Myocyte (in vitro differentiated cells): ENCODE measurements around the gene TF. TPM values are rescaled to one million over a fixed set of nuclear protein-coding genes. Genes with fewer than 3 reads are reported as not detected.
"Not testable (repeated sequence)": the region's sequence is repeated elsewhere in the genome, so short reads cannot be mapped to it uniquely, and the experiment has no call there.

Experiments used
- DNase-seq: peaks from one replicate; pipeline ENCODE4 v3.0.0-alpha.2; 2012; ENCODE audit warnings: low read depth
- polyA plus RNA-seq: library from polyadenylated mRNA; unstranded; fragments of >200 nt; gene quantifications from one replicate; pipeline ENCODE4 v1.2.1, GENCODE V29; 2012; ENCODE audit warnings: missing spikeins
- total RNA-seq: library from RNA; depleted of rRNA; stranded (reverse); fragments of >200 nt; gene quantifications from 2 replicates; pipeline ENCODE4 v1.2.3, GENCODE V29; 2014

Gene TF
- under 0.01 and 0.08 TPM in 2 replicates for total RNA-seq
- polyA plus RNA-seq, result 0.58 TPM

- no peak for DNase-seq
Measured at GRCh38 chr3:133745981-133746711, at the start of gene TF. TSS of gene TF (plus strand) at chr3:133746393. CDS start at chr3:133746441, 48 bp downstream.

DNA sequence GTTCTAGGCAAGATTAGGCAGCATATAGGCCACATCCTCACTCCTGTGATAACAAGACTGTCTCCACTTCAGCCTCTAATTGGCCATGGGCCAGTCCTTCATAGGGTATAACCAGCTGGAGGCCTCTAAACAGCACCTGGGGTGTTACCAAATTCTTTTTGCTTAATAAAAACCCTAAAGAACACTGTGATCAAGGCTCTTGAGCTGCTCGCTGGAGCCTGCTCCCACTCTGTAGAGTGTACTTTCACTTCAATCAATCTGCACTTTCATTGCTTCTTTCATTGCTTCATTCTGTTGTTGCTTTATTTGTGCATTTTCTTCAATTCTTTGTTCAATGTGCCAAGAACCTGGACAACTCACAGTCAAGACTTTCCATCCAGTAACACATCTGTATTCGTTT lies 48.2 kb upstream of the TF start:
- no peak for DNase-seq

- no peak for DNase-seq
Measured at GRCh38 chr3:133699467-133699866, 46.7 kb upstream of the TF start.

- no peak for DNase-seq
Measured at GRCh38 chr3:133699903-133700302, 46.3 kb upstream of the TF start.

- no peak for DNase-seq
Measured at GRCh38 chr3:133700351-133700750, 45.8 kb upstream of the TF start.

- DNase-seq, result no peak
Measured at GRCh38 chr3:133701435-133702358, 44.5 kb upstream of the TF start.

DNA sequence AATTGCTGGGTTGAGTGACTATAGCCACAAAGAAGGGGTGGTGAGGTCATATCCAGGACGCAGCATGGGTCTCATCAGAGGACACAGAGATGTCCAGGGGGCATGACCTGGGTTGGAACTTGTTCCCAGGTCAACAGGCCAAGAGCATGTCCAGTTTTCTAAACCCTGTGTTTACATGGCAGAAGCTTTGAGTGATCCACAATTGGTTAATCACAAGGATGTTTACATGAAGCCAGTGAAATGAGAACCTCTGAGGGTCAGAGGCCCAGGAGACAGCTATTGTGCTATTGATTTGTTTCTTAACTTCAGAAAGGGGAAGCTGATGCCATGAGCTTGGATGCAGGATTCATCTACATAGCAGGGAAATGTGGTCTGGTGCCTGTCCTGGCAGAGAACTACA lies 42.3 kb upstream of the TF start:
- DNase-seq, result no peak

DNA sequence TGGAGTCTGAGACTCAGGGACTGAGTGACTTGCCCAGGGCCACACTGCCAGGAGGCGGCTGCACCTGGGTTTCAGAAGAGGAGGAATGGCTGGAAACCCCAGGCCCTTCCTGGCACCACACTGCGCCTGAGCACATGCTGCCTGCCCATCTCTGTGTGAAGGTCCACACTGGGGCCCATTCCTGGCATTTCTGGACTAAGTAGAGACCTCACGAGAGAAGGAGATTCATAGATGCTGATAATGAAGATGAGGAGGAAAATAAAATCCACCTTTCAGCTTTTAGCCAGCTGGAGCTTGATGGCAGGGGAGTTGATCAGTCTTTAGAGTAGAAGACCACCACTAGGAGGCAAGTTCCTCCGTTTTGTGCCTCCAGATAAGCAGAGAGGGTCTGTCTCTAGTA lies 40.2 kb upstream of the TF start:
- DNase-seq, result no peak

GRCh38 chr3:133709139-133709750 lies 36.9 kb upstream of the TF start:
- no peak for DNase-seq

DNA sequence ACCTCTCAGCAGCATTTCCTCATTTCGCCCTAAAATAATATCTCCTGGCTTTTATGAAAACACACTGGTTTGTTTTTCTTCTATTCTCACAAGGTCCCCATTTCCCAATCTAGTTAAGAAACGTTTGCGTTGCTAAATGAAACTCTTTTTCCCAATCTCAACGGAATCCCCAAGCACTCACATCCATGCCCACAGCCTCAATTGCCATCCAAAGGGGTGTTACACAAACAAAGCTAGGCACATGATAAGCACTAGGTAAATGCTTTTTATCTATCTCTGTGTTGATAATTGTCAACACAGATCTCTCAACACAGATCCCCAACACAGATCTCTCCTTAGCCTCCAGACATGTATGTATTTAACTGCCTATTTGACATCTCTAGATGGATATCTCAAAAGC lies 35.2 kb upstream of the TF start:
- DNase-seq, result no peak

DNA sequence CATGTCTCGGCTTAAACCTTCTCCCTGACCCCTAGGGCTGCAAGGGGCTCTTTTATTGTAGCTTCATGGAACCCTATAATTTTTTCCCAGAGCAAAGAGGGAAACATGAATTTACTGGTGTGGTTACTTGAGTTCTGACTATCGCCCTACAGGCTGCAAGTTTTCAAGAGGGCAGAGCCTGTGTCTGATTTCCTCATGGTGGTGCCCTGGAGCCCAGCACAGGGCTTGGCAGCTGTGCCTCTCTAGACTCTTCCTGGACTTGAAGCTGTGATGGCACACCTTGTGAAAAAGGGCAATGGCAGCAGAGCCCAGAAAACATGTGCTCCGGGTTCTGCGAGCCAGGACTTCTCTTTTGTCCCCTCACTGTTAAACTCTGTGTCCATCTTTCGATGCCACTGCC lies 34.2 kb upstream of the TF start:
- DNase-seq, result no peak

DNA sequence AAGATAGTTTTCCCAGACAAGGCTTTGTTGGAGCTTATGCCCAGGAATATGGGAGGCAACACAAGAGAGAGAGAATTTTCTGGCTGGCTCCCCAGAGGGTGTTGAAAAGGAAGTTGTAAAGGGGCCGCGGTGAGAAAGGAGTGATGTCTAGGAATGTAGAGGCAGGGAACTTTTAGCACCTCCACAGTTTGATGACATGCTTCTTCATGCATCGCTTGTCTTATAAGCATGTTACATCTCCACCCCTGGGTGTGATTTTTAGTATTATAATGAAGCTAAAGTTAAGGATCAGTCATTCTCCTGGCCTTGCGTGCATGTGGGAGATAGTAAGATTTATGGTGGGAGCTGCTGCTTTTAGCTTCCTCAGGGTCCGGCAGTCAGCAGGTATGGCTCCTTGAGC lies 32.8 kb upstream of the TF start:
- no peak for DNase-seq

DNA sequence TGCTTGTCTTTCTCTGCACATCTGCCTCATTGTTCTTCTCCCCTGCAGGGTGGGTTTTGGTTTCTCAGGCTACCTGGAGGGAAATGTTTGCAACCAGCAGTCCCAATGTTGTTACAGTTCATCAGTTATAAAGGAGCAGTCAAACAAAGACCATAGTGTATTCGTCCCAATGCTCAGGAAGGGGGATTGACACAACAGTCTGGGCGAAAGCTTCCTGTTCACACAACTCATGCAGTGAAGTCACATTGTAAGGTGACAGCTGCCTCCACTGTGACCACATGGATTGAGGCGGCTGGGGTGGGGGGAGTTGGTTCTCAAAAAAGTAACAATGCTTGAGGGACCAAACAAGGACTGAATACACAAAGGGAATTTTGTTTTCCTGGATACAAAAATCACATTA lies 28.8 kb upstream of the TF start:
- peak; percentile 35 for DNase-seq

DNA sequence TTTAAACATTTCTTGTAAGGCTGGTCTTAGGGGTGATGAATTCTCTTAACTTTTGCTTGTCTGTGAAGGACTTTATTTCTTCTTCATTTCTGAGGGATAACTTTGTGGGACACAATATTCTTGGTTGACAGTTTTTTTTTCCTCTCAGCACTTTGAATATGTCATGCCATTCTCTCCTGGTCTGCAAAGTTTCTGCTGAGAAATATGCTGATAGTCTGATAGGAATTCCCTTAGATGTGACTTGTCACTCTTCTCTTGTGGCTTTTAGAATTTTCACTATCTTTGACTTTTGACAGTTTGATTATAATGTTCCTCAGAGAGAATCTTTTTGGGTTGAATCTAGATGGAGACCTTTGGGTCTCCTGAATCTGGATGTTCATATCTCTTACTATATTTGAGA lies 23.3 kb upstream of the TF start:
- DNase-seq, result no peak

- DNase-seq, result no peak
Measured at GRCh38 chr3:133730993-133731392, 15.2 kb upstream of the TF start.

- not testable (repeated sequence) for DNase-seq
Measured at GRCh38 chr3:133732231-133732630, 14.0 kb upstream of the TF start.

- no peak for DNase-seq
Measured at GRCh38 chr3:133733226-133733625, 13.0 kb upstream of the TF start.

GRCh38 chr3:133734305-133734704 lies 11.9 kb upstream of the TF start:
- no peak for DNase-seq

- DNase-seq, result peak; percentile 80
Measured at GRCh38 chr3:133742351-133743091, 3.7 kb upstream of the TF start.

DNA sequence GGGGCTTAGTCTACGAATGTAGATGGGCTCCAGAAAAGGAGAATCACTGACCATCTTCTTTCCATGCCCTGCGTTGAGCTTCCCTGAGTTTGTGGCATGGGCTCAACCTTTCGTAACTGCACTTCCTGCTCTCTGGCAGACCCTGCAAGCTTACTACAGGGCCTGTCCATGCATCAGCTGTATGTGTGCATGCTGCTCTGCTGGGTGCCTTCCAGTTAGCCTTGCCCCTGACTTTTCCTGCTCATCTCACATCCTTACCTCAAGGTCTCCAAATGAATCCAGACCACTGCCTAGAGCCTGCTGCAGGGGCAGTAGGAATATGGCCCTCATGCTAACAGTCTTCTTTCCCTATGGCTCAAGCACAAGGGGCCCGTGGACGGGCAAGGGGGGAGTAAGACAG lies 2.0 kb upstream of the TF start:
- no peak for DNase-seq

DNA sequence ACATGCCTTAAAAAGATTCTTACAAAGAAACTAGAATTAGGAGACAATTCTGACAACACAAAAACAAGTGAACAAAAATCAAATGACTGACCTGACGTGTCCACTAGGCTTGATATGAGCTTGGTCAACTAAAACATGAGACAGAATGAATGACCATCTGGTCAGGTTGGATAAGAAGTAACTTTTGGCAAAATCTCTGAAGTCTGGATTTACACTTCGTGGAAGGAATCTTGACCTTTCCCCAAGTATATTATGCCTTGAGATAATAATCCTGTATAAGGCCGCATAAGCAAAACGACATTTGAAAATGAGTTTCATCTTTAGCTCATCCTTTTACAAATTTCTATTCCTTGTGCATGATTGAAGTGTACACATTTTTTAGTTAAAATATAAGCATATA lies 1.1 kb upstream of the TF start:
- DNase-seq, result no peak
